Spleen (tissue), 7 donors: ENCODE results near the gene ZNF784.

Source experiments
- CTCF ChIP-seq, 11 experiments: fragments of 200-600 bp in 7 of 11; fragments of 450-650 bp in 4 of 11; sonication (generic) in 4 of 11; IDR thresholded peaks in 8 of 11; conservative IDR thresholded peaks in 3 of 11; 1 replicate in 7 of 11; 2 replicates in 4 of 11; pipeline versions ENCODE4 v1.4.0 to v1.8.0; 2016 to 2021; ENCODE audit warnings: antibody characterized with exemption in 11 of 11, inconsistent platforms in 4 of 11, mild to moderate bottlenecking in 1 of 11
- POLR2AphosphoS5 ChIP-seq, 3 donors: sonication (generic); formaldehyde crosslinking; IDR thresholded peaks; one replicate each; pipeline ENCODE4 v1.5.1; 2017; ENCODE audit warnings: antibody characterized with exemption in 3 of 3
- donor health status: DM: no; HTN: no; CAD: no; lungs with moderate emphysema.
- donor health status: DM: no; HTN: no; CAD: no.
- donor health status: DM: no; HTN: no; CAD: no.

- TF ChIP-seq CTCF (IDR thresholded peaks at IDR 0.05 in 8 of 11, conservative IDR thresholded peaks at IDR 0.05 in 3 of 11) (no peak), POLR2AphosphoS5 (IDR thresholded peaks at IDR 0.05) (peak in 2 of 3 donors; percentile 44 to 50)
Measured at GRCh38 chr19:55637534-55637933, 13.2 kb upstream of the ZNF784 start.
